Smooth muscle cell (in vitro differentiated cells): ENCODE measurements around the gene ADRA2B. TPM values are rescaled to one million over a fixed set of nuclear protein-coding genes. Genes with fewer than 3 reads are reported as not detected.

Experiments used
- DNase-seq: peaks from one replicate; lab custom pipeline; 2025; ENCODE audit not compliant: unreplicated experiment; lab: John Stamatoyannopoulos, UW
- H2AFZ ChIP-seq: fragments of 200-600 bp; sonication (generic); 2 replicates; pipeline ENCODE4 v1.6.0; 2016; ENCODE audit warnings: antibody characterized with exemption, low read depth, mild to moderate bottlenecking
- H3F3A ChIP-seq: fragments of 200-600 bp; sonication (generic); 2 replicates; pipeline ENCODE4 v1.6.0; 2017; ENCODE audit warnings: antibody characterized with exemption, low read depth
- H3K27ac ChIP-seq: fragments of 200-600 bp; sonication (generic); 2 replicates; pipeline ENCODE4 v1.5.1; 2016; ENCODE audit warnings: low read depth, mild to moderate bottlenecking
- H3K27me3 ChIP-seq: fragments of 200-600 bp; sonication (generic); 2 replicates; pipeline ENCODE4 v1.6.1; 2016; ENCODE audit warnings: low read depth, mild to moderate bottlenecking
- H3K36me3 ChIP-seq: fragments of 200-600 bp; sonication (generic); 2 replicates; pipeline ENCODE4 v1.5.1; 2016; ENCODE audit warnings: low read depth
- H3K4me1 ChIP-seq: fragments of 200-600 bp; sonication (generic); 2 replicates; pipeline ENCODE4 v1.5.1; 2016; ENCODE audit warnings: low read depth
- H3K4me2 ChIP-seq: fragments of 200-600 bp; sonication (generic); 2 replicates; pipeline ENCODE4 v1.6.0; 2016; ENCODE audit warnings: mild to moderate bottlenecking
- H3K4me3 ChIP-seq: fragments of 200-600 bp; sonication (generic); 2 replicates; pipeline ENCODE4 v1.5.1; 2016; ENCODE audit warnings: mild to moderate bottlenecking
- H3K79me2 ChIP-seq: fragments of 200-600 bp; sonication (generic); 2 replicates; pipeline ENCODE4 v1.6.0; 2016; ENCODE audit warnings: low read depth, mild to moderate bottlenecking
- H3K9ac ChIP-seq: fragments of 200-600 bp; sonication (generic); 2 replicates; pipeline ENCODE4 v1.6.0; 2016; ENCODE audit warnings: low read depth
- H3K9me3 ChIP-seq: fragments of 200-600 bp; sonication (generic); replicated peaks from 2 replicates; pipeline ENCODE4 v1.5.1; 2016; ENCODE audit warnings: low read depth
- H4K20me1 ChIP-seq: fragments of 200-600 bp; sonication (generic); 2 replicates; pipeline ENCODE4 v1.6.0; 2016; ENCODE audit warnings: low read depth
- CTCF ChIP-seq: fragments of 200-600 bp; sonication (generic); IDR thresholded peaks from 2 replicates; pipeline ENCODE4 v1.5.1; 2017; ENCODE audit warnings: borderline replicate concordance, mild to moderate bottlenecking, antibody characterized with exemption; ENCODE audit not compliant: insufficient read depth, poor library complexity, severe bottlenecking
- WGBS: methylation state at CpG from one replicate; pipeline ENCODE4 v1.1.7; 2016; ENCODE audit warnings: low lambda C conversion rate; 5-methylcytosine and 5-hydroxymethylcytosine counted together
- polyA plus RNA-seq: library from polyadenylated mRNA; unstranded; fragments of >200 nt; fragmentation: Nextera tagmentation; extraction: Ambion mirVana; gene quantifications from 2 replicates; pipeline ENCODE4 v1.2.1, GENCODE V29; 2016
- total RNA-seq: library from RNA; depleted of rRNA; stranded (reverse); fragments of >200 nt; gene quantifications from 2 replicates; pipeline ENCODE4 v1.2.3, GENCODE V29; 2014

Gene ADRA2B
- total and polyA plus RNA-seq, 2 experiments from 2014 or later, result 0.06 to 1.2 TPM

- Histone ChIP-seq H3K9me3 (no peaks in the 10 kb centered on the region), H3K9ac (no peak overlapping the region), H3K36me3 (no peaks in the 10 kb centered on the region), H3K4me3 (no peak overlapping the region), H3K4me1 (no peaks in the 10 kb centered on the region), H3K27ac (no peak overlapping the region), H3K79me2 (no peaks in the 10 kb centered on the region), H3K4me2 (no peak overlapping the region), H3K27me3 (no peaks in the 10 kb centered on the region), H3F3A (no peaks in the 10 kb centered on the region), H2AFZ (no peak overlapping the region), H4K20me1 (no peaks in the 10 kb centered on the region)
- no peak for TF ChIP-seq CTCF
- 96% methylated on average over 9 of the region's 9 CpGs for WGBS
- no peak for DNase-seq
Measured at GRCh38 chr2:96083064-96083939, 33.1 kb downstream of the ADRA2B start.

GRCh38 chr2:96082211-96083063 lies 33.9 kb downstream of the ADRA2B start:
- no peak for DNase-seq
- no peaks in the 10 kb centered on the region for H3K9me3 ChIP-seq
- WGBS, result 90% methylated on average over 14 of the region's 14 CpGs
- no peak overlapping the region for H3K9ac ChIP-seq
- no peaks in the 10 kb centered on the region for H3F3A ChIP-seq
- TF ChIP-seq CTCF, result no peak
- no peak overlapping the region for H2AFZ ChIP-seq
- no peaks in the 10 kb centered on the region for H4K20me1 ChIP-seq
- H3K4me1 ChIP-seq, result no peaks in the 10 kb centered on the region
- H3K27me3 ChIP-seq, result no peaks in the 10 kb centered on the region
- H3K36me3 ChIP-seq, result no peaks in the 10 kb centered on the region
- H3K27ac ChIP-seq, result no peak overlapping the region
- H3K4me2 ChIP-seq, result no peak overlapping the region
- no peaks in the 10 kb centered on the region for H3K79me2 ChIP-seq
- H3K4me3 ChIP-seq, result no peak overlapping the region

- Histone ChIP-seq H3K9ac (no peak overlapping the region), H2AFZ (no peak overlapping the region), H3F3A (no peaks in the 10 kb centered on the region), H3K4me2 (no peak overlapping the region), H3K9me3 (no peaks in the 10 kb centered on the region), H3K27me3 (no peaks in the 10 kb centered on the region), H3K36me3 (no peaks in the 10 kb centered on the region), H3K27ac (no peak overlapping the region), H4K20me1 (no peaks in the 10 kb centered on the region), H3K79me2 (no peaks in the 10 kb centered on the region), H3K4me3 (no peak overlapping the region), H3K4me1 (no peaks in the 10 kb centered on the region)
- no peak for DNase-seq
- TF ChIP-seq CTCF, result no peak
- 90% methylated on average over 2 of the region's 2 CpGs for WGBS
Measured at GRCh38 chr2:96081042-96081441, 35.3 kb downstream of the ADRA2B start.
